ENCODE results near the gene MYO7B.

MYO7B gene

DNA sequence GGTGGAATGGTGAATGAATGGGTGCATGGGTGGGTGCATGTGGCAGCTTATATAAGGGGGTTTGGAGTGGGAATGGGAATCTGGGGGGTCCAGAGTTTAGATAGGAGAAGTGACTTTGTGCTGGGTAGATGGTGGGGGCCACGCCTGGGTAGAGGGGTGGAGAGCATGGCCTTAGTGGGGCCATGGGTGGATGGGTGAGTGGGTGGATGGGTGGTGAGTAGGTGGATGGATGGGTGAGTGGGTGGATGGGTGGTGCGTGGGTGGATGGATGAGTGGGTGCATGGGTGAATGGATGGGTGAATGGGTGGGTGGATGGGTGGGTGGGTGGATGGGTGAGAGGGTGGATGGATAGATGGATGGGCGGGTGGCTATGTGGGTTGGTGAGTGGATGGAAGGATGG lies 53.9 kb downstream of the MYO7B start:
- no peak for DNase-seq (ENCODE audit: low read depth)

DNA sequence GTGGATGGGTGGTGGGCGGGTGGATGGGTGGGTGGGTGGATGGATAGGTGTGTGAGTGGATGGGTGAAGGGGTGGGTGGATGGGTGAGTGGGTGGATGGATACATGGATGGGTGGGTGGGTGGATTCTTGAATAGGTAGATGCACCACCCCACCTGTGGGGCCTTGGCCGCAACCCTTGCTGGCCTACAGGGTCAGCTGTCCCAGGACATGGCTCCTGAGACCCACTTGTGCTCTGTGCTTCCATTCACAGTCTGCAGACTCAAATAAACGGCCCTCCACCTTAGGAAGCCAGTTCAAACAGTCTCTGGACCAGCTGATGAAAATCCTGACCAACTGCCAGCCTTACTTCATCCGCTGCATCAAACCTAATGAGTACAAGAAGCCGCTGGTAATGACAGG lies 54.4 kb downstream of the MYO7B start:
- no peak for DNase-seq (ENCODE audit: low read depth)

DNA sequence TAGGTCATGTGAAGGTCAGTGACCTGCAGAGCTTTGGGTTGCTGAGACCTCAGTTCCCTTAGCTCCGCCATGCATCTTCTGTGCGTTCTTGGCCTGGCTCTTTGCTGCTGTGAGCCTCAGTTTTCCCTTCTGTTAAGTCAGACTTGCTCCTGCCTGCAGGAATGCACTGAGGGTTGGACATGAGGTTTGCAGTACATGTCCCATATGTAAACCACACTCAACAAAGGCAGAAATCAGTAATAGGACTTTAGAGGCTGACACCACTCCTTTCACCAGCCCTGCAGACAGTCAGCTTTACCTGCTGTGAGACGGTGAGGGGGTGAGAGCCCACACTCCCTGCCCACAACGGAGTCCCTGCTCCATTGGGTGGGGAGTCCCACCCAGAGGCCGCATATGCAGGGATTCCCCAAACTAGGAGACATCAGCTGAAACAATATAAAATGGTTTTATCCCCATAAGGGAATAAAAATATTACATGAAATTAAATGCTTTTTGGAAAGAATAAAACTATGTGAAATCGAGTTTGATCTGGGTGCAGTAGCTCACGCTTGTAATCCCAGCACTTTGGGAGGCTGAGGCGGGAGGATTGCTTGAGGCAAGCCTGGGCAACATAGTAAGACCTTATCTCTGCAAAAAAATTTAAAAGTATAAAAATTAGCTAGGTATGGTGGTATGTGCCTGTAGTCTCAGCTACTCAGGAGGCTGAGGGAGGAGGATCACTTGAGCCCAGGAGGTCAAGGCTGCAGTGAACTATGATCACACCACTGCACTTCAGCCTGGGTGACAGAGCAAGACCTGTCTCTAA lies 55.1 kb downstream of the MYO7B start:
- no peak for DNase-seq (ENCODE audit: low read depth)

DNA sequence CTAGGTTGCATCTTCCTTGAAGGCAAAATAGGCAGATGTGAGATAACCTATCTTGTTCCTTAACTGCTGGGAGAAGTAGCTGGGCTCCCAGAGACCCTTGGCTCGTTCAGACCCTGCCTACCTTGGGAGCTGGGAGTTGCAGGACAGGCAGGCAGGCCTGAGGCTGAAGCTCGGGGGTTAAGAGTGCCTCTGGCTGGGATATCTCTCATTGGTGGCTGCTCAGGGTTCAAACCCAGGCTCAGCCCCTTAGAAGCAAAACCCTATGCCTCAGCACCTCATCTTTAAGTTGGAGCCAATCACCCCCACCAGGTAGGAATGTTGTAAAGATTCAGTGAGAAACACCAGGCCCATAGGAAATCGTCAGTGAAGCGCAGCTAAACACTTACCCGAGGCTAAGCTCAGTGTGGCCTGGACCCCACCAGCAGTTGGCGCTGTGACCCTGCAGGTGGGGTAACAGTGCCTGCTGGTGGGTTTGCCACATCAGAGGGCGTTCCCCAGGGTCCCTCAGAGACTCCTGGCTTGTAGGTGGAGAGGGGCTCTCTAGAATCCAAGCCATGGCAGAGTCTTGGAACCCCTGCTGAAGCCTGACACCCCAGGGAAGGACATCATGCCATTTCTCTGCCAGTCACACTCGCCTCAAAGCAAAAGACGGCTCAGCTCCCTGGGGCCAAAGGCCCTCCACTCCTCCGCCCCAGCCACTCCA lies 55.9 kb downstream of the MYO7B start:
- peak; percentile 69 for DNase-seq (ENCODE audit: low read depth)

DNA sequence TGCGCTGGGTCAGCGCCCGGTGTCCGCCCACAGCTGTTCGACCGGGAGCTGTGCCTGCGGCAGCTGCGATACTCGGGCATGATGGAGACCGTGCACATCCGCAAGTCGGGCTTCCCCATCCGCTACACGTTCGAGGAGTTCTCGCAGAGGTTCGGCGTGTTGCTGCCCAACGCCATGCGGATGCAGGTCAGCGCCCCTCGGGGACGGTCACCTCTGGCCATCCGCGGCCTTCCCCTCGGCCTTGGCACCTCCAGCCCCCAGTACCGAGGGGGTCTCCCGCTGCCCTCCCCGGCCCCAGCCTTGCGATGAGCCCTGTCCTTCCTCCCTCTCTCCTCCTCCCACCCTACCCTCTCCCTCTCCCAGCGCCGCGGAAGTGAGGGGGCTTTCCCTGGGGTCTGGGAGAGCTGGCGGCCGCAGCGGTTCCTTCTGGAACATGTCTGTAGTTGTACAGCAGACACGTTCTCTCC lies 57.3 kb downstream of the MYO7B start:
- DNase-seq (ENCODE audit: low read depth), result no peak

DNA sequence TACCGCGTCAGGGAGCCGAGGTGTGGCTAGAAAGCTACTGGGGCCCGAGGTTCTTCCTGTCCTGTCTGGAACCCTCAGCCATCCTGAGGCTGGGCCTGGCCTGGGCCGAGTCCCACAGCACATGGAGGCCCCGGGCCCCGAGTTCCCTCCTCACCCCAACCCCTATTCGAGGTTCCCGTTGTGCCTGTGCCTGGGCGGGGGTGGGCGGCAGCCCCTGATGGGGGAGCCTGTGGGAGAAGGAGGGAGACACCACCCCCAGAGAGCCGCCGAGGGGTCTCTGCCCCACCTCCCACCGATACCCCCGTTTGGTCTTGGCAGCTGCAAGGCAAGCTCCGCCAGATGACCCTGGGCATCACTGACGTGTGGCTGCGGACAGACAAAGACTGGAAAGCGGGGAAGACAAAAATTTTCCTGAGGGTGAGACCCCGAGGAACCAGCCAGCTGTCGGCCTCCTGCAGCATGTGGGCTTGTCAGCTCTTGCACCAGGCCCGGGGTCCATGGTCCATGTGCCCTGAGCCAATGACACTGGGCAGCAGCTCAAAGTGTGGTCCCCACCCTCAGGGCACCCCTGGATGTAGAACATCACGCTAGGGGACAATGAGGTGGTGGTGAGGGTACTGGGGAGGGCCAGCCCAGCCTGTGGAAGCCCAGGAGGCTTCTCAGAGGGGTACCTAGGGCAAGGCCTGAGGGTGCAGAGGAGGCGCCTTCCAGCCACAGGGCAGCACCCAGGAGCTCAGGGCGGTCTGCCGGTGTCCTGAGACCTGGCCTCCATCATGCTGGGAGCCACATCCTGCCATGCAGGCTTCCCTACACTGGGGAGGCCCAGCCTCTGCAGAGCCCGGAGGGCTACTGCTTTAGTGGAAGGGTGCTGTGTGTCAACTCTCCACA lies 58.0 kb downstream of the MYO7B start:
- DNase-seq (ENCODE audit: low read depth), result no peak

DNA sequence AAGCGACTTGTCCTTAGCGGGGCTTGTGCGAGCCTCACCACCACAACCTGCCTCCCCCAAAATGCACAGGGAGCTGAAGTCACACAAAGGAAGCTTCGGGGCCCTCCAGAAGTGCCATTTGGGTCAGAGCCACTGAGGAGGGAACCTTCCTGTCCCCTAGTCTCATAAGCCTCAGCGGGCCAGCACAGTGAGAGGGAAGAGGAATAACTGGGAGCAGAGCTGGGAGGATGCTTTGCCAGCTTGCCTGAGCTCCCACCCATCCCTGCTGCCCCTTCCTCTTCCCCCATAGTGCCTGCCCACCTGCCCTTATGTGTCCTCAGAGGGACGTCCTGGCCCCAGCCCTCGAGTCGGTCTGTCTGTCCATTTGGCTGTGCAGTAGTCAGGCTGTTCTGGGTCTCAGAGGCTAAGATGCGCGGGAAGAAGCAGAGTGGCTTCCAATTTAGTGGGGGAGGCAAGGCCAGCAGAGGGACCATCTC lies 58.7 kb downstream of the MYO7B start:
- DNase-seq (ENCODE audit: low read depth), result no peak

DNA sequence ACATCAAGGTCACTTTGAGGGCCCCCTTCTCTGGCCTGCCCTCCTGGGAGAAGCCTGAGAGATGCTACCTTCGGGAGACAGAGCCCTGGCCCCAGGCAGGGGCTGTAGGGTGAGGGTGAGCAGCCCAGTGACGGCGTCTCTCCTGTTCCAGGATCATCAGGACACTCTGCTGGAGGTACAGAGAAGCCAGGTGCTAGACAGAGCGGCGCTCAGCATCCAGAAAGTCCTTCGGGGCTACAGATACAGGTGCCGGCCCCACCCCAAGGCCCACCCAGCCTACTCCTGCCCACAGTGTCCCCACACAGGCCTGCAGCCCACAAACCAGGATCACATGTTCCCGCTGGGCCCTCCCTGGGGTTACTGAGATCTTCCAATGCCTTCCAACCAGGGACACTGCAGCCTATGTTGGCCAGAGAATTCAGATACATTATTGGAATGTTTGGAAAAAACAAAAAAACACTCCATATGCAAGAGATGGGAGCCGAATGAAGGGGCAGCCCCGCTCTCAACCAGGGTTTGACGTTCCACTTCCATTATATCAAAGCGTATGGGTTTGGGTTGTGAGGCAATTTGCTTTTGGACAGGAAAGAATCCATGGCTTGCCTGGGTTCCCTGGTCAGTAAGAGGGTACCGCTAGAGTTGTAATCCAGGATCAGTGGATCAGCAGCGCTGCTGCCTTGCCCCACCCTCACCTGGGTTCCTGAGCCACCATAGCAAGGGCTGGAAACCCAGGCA lies 61.0 kb downstream of the MYO7B start:
- DNase-seq (ENCODE audit: low read depth), result no peak

DNA sequence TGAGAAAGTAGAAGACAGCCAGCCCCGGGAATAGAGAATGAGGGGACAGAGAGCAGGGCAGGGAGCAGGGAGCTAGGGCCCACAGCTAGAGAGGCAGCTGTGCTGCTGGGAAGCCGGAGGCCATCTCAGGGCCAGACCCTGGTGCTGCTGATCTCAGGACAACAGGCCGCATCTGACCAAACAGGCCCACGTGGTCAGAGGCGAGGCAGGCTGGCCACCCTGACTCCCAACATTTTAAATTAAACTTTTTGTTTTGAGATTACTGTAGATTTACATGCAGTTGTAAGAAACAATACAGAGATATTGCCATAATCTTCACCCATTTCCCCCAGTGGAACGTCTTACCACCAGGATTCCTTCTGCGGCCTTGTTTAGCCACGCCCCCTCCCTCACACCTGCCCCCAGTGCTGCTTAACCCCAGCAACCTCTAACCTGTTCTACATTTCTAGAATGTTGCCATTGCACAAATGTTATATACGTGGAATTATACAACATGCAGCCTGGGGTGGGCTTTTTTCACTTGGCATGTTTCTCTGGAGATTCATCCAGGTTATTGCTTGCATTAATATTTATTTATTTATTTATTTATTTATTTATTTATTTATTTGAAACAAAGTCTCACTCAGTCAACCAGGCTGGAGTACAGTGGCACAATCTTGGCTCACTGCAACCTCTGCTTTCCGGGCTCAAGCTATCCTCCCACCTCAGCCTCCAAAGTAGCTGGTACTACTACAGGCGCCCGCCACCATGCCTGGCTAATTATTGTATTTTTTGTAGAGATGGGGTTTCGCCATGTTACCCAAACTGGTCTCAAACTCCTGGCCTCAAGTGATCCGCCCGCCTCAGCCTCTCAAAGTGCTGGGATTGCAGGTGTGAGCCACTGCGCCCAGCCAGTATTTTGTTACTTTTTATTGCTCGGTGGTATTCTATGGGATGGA lies 61.8 kb downstream of the MYO7B start:
- DNase-seq (ENCODE audit: low read depth), result no peak

DNA sequence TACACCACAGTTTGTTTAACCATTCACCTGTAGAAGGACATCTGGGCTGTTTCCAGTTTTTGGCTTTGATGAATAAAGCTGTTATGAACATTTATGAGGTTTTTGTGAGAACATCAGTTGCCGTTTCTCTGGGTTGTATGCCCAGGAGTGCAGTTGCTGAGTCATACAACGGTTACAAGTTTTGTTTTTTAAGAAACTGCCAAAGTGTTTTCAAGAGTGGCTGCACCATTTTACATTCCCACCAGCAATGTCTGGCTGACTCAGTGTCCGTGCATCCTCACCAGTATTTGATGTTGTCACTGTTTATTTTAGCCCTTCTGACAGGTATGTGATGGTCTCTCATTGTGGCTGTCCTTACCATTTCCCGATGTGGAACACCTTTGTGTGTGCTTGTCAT lies 62.5 kb downstream of the MYO7B start:
- peak; percentile 82 for DNase-seq (ENCODE audit: low read depth)

DNA sequence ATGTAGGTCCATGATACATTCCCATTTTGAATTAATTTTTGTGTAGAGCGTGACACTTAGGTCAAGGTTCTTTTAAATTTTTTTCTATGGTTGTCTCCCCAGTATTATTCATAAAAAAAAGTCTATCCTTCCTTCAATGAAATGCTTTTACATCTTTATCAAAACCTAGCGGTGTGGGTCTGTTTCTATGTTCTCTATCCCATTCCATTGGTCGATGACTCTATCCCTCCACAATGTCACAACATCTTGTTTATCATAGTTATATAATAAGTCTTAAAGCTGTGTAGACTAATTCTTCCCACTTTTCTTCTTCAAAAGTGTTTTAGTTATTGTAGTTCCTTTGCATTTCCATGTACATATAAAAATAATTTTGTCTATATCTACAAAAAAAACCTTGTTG lies 63.2 kb downstream of the MYO7B start:
- DNase-seq (ENCODE audit: low read depth), result peak; percentile 58

DNA sequence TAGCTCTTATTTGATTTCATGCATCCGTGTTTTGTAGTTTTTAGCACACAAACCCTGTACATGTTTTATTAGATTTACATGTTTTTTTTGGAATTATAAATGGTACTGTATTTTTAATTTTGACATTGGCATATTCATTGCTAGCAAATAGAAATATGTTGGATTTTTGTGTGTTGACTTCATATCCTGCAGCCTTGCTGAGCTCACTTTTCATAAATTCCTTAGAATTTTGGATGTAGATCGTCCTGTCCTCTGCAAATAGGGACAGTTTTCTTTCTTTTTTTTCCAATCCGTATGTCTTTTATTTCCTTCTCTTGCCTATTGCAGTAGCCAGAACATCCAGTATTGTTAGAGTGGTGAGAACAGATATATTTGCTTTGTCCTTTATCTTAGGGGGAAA lies 63.7 kb downstream of the MYO7B start:
- DNase-seq (ENCODE audit: low read depth), result peak; percentile 72

DNA sequence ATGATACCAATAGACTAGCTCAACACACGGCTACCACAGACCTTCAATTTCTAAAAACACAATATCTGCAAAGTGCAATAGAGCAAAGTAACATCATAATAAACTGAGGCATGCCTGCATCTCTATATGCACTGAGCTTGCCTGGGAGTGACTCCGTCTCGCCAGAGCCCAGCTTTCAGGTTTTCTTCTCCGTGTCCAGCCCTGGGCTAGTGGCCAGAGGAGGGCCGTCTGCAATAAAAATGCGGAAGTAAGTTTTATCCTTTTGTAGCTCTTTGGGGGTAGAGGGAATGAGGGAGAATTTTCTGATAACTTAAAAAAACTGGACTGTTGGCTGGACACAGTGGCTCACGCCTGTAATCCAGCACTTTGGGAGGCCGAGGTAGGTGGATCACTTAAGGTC lies 69.5 kb downstream of the MYO7B start:
- no peak for DNase-seq (ENCODE audit: low read depth)

DNA sequence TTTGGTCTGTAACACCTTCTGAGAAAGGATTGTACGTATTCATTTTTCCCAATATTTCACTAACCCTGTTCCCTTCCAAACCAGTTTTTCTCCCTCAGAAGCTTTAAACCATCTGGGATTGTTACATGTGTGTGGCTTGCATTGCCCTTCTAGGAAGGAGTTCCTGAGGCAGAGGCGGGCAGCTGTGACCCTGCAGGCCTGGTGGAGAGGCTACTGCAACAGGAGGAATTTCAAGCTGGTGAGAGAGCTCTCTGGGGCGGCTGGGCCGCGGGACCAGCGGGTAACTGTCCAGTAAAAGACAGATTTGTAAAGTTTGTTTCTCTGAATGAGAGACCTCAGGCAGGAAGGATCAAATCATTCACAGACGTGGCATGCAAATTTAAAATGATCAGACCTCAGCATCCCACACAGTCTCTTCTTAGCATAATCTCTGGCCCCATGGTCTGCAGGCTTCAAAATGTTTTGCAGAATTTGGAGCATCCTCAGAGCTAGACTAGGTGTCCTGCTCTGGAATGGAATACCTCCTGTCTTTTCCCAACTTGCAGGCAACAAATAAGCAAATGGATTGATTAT lies 70.3 kb downstream of the MYO7B start:
- no peak for DNase-seq (ENCODE audit: low read depth)

DNA sequence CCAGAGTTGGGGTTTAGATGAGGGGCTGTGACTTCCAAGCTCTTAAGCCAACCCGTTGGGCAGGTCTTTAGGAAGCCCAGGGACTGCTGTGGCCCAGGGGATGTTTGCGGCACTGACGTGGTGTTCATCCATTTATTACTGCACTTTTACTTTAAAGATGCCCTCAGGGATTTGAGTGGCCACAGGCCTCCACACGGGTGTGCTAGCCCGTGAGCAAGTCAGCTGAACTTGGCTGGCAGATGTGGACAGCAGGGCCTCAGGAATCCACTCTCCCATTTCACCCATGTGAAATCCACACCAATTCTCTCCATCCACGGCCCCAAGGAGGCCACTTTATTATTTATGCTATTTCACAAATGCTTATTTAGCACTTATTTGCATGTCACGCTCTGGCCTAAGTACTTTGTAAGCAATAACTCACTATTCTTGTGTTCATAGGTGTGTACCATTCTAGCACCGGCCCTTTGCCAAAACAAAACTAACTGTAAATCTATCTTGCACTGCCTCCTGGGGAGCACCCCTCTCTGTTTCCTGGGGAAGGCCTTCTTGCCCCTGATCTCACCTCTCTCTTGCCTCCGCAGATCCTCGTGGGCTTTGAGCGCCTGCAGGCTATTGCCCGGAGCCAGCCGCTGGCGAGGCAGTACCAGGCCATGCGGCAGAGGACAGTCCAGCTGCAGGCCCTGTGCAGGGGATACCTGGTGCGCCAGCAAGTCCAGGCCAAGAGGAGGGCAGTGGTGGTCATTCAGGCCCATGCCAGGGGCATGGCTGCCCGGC lies 71.3 kb downstream of the MYO7B start:
- peak; percentile 37 for DNase-seq (ENCODE audit: low read depth)

DNA sequence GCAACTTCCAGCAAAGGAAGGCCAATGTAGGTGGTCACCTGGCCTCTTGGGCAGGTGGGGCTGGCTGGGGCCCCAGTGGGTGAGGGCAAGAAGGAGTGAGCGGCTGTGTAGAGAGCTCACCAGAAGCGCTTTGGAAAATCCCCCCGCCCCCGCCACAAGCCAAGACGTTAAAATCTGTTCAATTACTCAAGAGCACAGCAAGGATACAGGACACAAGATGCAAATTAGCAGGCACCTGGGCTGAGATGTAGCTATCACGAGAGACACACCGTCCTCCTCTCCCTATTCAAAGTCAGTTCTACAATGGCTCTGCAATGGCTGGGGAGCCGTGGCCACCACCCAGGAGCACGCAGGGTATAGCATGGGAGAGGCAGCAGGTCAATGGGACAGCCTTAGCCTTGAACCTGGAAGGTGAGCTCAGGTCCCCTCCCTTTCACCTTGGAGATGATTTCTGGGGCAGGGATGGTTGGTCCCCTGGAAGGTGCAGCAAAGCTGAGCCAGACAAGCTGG lies 72.0 kb downstream of the MYO7B start:
- no peak for DNase-seq (ENCODE audit: low read depth)

DNA sequence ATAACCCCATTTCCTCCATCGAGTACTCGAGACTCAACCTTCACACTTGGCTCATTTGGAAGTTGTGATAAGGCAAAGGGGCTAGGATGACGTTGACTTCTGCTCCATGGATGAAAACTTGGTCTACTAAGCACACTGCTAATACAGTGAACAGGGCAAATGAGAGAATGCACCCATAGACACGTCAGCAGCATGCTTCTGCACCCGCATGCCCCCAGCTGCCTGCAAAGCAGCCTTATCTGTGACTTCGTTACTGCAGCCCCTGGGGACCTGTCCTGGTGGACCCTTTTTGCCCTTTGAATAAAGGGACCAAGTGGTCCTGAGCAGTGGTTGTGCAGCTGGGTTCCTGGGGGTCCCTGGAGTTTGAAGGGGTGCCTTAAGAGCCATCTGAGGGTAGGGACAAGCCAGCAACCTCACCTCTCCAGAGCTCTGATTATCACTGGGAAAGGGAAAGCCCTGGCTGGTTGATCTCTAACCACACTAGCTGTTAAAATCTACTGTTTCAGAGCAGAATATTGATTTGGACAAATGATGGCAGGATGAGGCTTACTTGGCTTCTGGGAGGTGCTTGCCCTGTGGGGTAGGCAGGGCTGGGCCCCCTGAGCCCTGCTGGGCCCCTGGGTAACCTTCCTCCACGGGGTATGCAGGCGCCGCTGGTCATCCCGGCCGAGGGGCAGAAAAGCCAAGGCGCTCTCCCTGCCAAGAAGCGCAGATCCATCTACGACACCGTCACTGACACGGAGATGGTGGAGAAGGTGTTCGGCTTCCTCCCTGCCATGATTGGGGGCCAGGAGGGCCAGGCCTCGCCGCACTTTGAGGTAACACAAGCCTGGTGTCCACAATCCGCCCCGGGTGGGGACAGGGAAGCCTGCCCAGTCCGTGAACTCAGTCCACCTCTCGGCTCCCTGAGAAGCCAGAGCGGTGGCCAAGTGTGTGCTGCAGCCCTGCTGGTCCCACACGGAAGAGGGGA lies 72.9 kb downstream of the MYO7B start:
- DNase-seq (ENCODE audit: low read depth), result no peak
